GM23338 (cell line): ENCODE measurements around the gene APOBR. TPM values are rescaled to one million over a fixed set of nuclear protein-coding genes. Genes with fewer than 3 reads are reported as not detected.

ENCODE experiments used
- ATAC-seq: fragments of 200-7000 bp; cut with Tn5 transposase; 3 replicates; pipeline ENCODE4 v1.9.1; 2020
- DNase-seq: peaks from one replicate; pipeline ENCODE4 v3.0.0-alpha.2; 2015; ENCODE audit warnings: low spot score
- H2AFZ ChIP-seq: fragments of 200-600 bp; sonication (generic); 2 replicates; pipeline ENCODE4 v1.8.0; 2016; ENCODE audit warnings: antibody characterized with exemption, mild to moderate bottlenecking, moderate library complexity
- H3F3A ChIP-seq: fragments of 200-600 bp; sonication (generic); replicated peaks from 2 replicates; pipeline ENCODE4 v1.8.0; 2017; ENCODE audit warnings: antibody characterized with exemption, mixed run types, low read depth
- H3K27ac ChIP-seq: fragments of 200-600 bp; sonication (generic); 2 replicates; pipeline ENCODE4 v1.6.1; 2016; ENCODE audit warnings: low read depth
- H3K27me3 ChIP-seq: fragments of 200-600 bp; sonication (generic); 2 replicates; pipeline ENCODE4 v1.8.0; 2016; ENCODE audit warnings: mild to moderate bottlenecking, mixed run types, moderate library complexity; ENCODE audit not compliant: insufficient read depth
- H3K36me3 ChIP-seq: fragments of 200-600 bp; sonication (generic); 2 replicates; pipeline ENCODE4 v1.8.0; 2016; ENCODE audit warnings: mild to moderate bottlenecking; ENCODE audit not compliant: insufficient read depth
- H3K4me1 ChIP-seq: fragments of 200-600 bp; sonication (generic); 2 replicates; pipeline ENCODE4 v1.8.0; 2016; ENCODE audit warnings: mild to moderate bottlenecking, moderate library complexity; ENCODE audit not compliant: insufficient read depth
- H3K4me2 ChIP-seq: fragments of 200-600 bp; sonication (generic); 2 replicates; pipeline ENCODE4 v1.7.1; 2017; ENCODE audit warnings: mixed run types
- H3K4me3 ChIP-seq: fragments of 200-600 bp; sonication (generic); 2 replicates; pipeline ENCODE4 v1.6.1; 2016; ENCODE audit warnings: mixed run types
- H3K79me2 ChIP-seq: fragments of 200-600 bp; sonication (generic); replicated peaks from 2 replicates; pipeline ENCODE4 v1.8.0; 2017; ENCODE audit warnings: mild to moderate bottlenecking; ENCODE audit not compliant: insufficient read depth
- H3K9me2 ChIP-seq: fragments of 200-600 bp; sonication (generic); 2 replicates; pipeline ENCODE4 v1.8.0; 2017; ENCODE audit not compliant: insufficient read depth
- H4K20me1 ChIP-seq: fragments of 200-600 bp; sonication (generic); replicated peaks from 2 replicates; pipeline ENCODE4 v1.8.0; 2017; ENCODE audit warnings: mild to moderate bottlenecking; ENCODE audit not compliant: insufficient read depth
- H3K27ac Mint-ChIP-seq: 2 replicates; pipeline ENCODE4 v1.8.0; 2020; ENCODE audit warnings: inconsistent platforms, mild to moderate bottlenecking, moderate library complexity, mixed read lengths
- H3K27me3 Mint-ChIP-seq: 3 replicates; pipeline ENCODE4 v1.8.0; 2022; ENCODE audit warnings: low read depth, mild to moderate bottlenecking, moderate library complexity, mixed read lengths, inconsistent platforms; ENCODE audit not compliant: insufficient read depth, poor library complexity
- H3K36me3 Mint-ChIP-seq: 3 replicates; pipeline ENCODE4 v1.8.0; 2021; ENCODE audit warnings: low read depth, mild to moderate bottlenecking, inconsistent platforms, moderate library complexity, mixed read lengths
- H3K4me1 Mint-ChIP-seq: 3 replicates; pipeline ENCODE4 v1.8.0; 2020; ENCODE audit warnings: mild to moderate bottlenecking, inconsistent platforms, mixed read lengths
- H3K4me3 Mint-ChIP-seq: 3 replicates; pipeline ENCODE4 v1.8.0; 2021; ENCODE audit warnings: moderate library complexity, mild to moderate bottlenecking, inconsistent platforms, mixed read lengths
- H3K9me3 Mint-ChIP-seq: 3 replicates; pipeline ENCODE4 v1.8.0; 2020; ENCODE audit warnings: moderate library complexity, mild to moderate bottlenecking, inconsistent platforms, mixed read lengths
- ETS1 ChIP-seq: IDR thresholded peaks from 2 replicates; pipeline ENCODE4 v1.6.1; 2016; ENCODE audit warnings: antibody characterized with exemption
- EZH2 ChIP-seq: fragments of 200-600 bp; sonication (generic); IDR thresholded peaks from one replicate; pipeline ENCODE4 v1.8.0; 2017; ENCODE audit warnings: antibody characterized with exemption, mild to moderate bottlenecking, low read depth; ENCODE audit not compliant: unreplicated experiment
- EZH2phosphoT487 ChIP-seq: fragments of 200-600 bp; sonication (generic); IDR thresholded peaks from one replicate; pipeline ENCODE4 v1.8.1; 2018; ENCODE audit warnings: antibody characterized with exemption; ENCODE audit not compliant: unreplicated experiment
- JUNB ChIP-seq: IDR thresholded peaks from one replicate; pipeline ENCODE4 v1.6.1; 2016; ENCODE audit warnings: antibody characterized with exemption; ENCODE audit not compliant: unreplicated experiment
- NANOG ChIP-seq: IDR thresholded peaks from 2 replicates; pipeline ENCODE4 v1.6.1; 2016; ENCODE audit warnings: antibody characterized with exemption, borderline replicate concordance
- REST ChIP-seq: IDR thresholded peaks from one replicate; pipeline ENCODE4 v1.6.1; 2018; ENCODE audit warnings: antibody characterized with exemption; ENCODE audit not compliant: unreplicated experiment
- STAT1 ChIP-seq: IDR thresholded peaks from one replicate; pipeline ENCODE4 v1.6.1; 2016; ENCODE audit warnings: antibody characterized with exemption; ENCODE audit not compliant: unreplicated experiment
- ZNF114 ChIP-seq: fragments of 250-450 bp; sonication (Bioruptor Pico); IDR thresholded peaks from 2 replicates; pipeline ENCODE4 v1.5.0; 2020; ENCODE audit warnings: mild to moderate bottlenecking, moderate library complexity
- ZNF331 ChIP-seq: fragments of 250-450 bp; sonication (Bioruptor Pico); IDR thresholded peaks from 2 replicates; pipeline ENCODE4 v1.5.0; 2020; ENCODE audit warnings: low read depth, mild to moderate bottlenecking, moderate library complexity
- ZNF462 ChIP-seq: fragments of 250-450 bp; sonication (Bioruptor Pico); IDR thresholded peaks from 2 replicates; pipeline ENCODE4 v1.5.0; 2020; ENCODE audit warnings: mild to moderate bottlenecking, moderate library complexity
- polyA plus RNA-seq: library from polyadenylated mRNA; unstranded; fragments of >200 nt; fragmentation: Nextera tagmentation; extraction: Ambion mirVana; gene quantifications from 2 replicates; pipeline ENCODE4 v1.2.1, GENCODE V29; 2016
- total RNA-seq: library from RNA; depleted of rRNA; stranded (reverse); fragments of >200 nt; shearing (Covaris generic); gene quantifications from 2 replicates; pipeline ENCODE4 v1.2.3, GENCODE V29; 2014

Gene APOBR
- total and polyA plus RNA-seq, 2 experiments from 2014 or later: 0.07 TPM; not detected in 1

GRCh38 chr16:28495795-28496749 is 1.6 kb downstream of the APOBR start:
- Histone ChIP-seq H4K20me1 (no peaks in the 10 kb centered on the region), H3K9me2 (no peaks in the 10 kb centered on the region), H3K4me2 (no peak overlapping the region), H3K79me2 (no peaks in the 10 kb centered on the region), H3K27ac (no peak overlapping the region), H3K36me3 (no peaks in the 10 kb centered on the region), H3F3A (no peaks in the 10 kb centered on the region), H3K4me1 (no peaks in the 10 kb centered on the region), H2AFZ (no peak overlapping the region), H3K4me3 (no peak overlapping the region), H3K27me3 (no peaks in the 10 kb centered on the region)
- H3K4me3 Mint-ChIP-seq: no peak overlapping the region
- H3K9me3 Mint-ChIP-seq: no peaks in the 10 kb centered on the region
- DNase-seq (no peak), ATAC-seq (no peak)
- H3K4me1 Mint-ChIP-seq: no peaks in the 10 kb centered on the region
- TF ChIP-seq EZH2phosphoT487: no peak
- no peak for TF ChIP-seq ZNF114 (CRISPR knock-in tag)
- TF ChIP-seq STAT1: no peak
- no peak overlapping the region for H3K27ac Mint-ChIP-seq
- no peaks in the 10 kb centered on the region for H3K36me3 Mint-ChIP-seq
- H3K27me3 Mint-ChIP-seq: peaks cover 15% of the 10 kb centered on the region

- no peaks in the 10 kb centered on the region for H3K4me1 ChIP-seq
- Mint-ChIP-seq H3K4me1 (no peaks in the 10 kb centered on the region), H3K4me3 (no peak overlapping the region), H3K27ac (no peak overlapping the region; the same call in 1 of the 2 replicates), H3K36me3 (no peaks in the 10 kb centered on the region), H3K27me3 (peaks cover 15% of the 10 kb centered on the region), H3K9me3 (no peaks in the 10 kb centered on the region)
- H3K9me2 ChIP-seq: no peaks in the 10 kb centered on the region
- no peak for DNase-seq
- H3K27ac ChIP-seq: no peak overlapping the region
- no peaks in the 10 kb centered on the region for H3K36me3 ChIP-seq
- no peak for ATAC-seq
- no peak overlapping the region for H3K4me2 ChIP-seq
- H3K4me3 ChIP-seq: no peak overlapping the region
- no peaks in the 10 kb centered on the region for H3K79me2 ChIP-seq
- no peaks in the 10 kb centered on the region for H4K20me1 ChIP-seq
- H2AFZ ChIP-seq: no peak overlapping the region
- no peaks in the 10 kb centered on the region for H3F3A ChIP-seq
- H3K27me3 ChIP-seq: no peaks in the 10 kb centered on the region
- TF ChIP-seq ZNF331 (CRISPR knock-in tag) (no peak), EZH2 (no peak), STAT1 (no peak), ZNF114 (CRISPR knock-in tag) (no peak), ETS1 (no peak), EZH2phosphoT487 (no peak), JUNB (no peak), NANOG (no peak), REST (no peak), ZNF462 (no peak)
Measured at GRCh38 chr16:28496844-28497243, 2.4 kb downstream of the APOBR start.
